Amygdala (tissue), 56 donors: ENCODE data around the gene MMP20.

Experiments used
- DNase-seq, 56 donors: peaks; one replicate each; lab custom pipeline; 2025; lab: John Stamatoyannopoulos, UW

Gene MMP20

GRCh38 chr11:102564110-102564509 is 61.0 kb downstream of the MMP20 start:
- no peak for DNase-seq

- DNase-seq: no peak
These were observed 63.5 kb downstream of the MMP20 start for GRCh38 chr11:102561636-102562035.

DNA sequence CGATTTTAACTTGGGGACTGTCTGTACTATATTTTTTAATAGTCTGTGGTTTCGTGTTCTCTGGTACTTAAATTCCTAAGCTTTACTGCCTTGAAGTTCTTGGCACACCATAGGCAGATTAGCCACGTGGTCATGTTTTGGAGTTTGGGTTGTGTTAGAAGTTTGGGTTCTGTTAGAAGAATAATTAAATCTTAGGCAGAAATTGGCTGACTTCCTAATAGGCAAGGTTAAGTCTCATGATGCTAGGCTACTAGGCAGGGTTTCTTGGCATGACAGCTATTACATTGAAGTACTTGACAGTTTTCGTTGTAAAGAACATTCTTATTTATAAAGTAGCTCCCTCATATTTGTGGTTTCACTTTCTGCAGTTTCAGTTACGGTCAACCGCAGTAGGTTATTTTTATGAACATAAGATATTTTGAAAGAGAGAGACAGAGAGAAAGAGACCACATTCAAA is 64.5 kb downstream of the MMP20 start:
- peak in 6 of 56 donors; percentile 2 to 21 (median 6) for DNase-seq

- no peak for DNase-seq
These were observed 65.3 kb downstream of the MMP20 start for GRCh38 chr11:102559839-102560238.

DNA sequence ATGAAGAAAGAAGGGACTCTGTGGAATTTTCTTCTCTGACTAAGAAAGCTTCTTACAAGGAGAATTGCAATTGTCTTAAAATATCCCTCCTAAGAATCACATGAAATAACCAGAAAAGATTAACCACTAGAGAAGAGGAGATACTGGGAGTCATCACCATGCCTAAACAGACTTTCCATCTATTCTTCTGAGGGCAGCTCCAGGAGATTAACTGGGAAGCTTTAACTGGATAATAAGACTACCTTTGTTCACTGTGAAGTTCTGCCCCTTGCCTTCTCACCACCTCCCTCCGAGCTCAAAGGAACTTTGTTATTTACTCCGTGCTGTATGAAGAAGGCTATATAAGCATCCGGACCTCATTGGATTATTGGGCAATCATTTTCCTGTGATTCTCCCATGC is 70.0 kb downstream of the MMP20 start:
- DNase-seq: no peak

GRCh38 chr11:102553835-102554282 is 71.3 kb downstream of the MMP20 start:
- DNase-seq: no peak

GRCh38 chr11:102552447-102553194 is 72.5 kb downstream of the MMP20 start:
- no peak for DNase-seq

GRCh38 chr11:102552020-102552419 is 73.1 kb downstream of the MMP20 start:
- no peak for DNase-seq

DNA sequence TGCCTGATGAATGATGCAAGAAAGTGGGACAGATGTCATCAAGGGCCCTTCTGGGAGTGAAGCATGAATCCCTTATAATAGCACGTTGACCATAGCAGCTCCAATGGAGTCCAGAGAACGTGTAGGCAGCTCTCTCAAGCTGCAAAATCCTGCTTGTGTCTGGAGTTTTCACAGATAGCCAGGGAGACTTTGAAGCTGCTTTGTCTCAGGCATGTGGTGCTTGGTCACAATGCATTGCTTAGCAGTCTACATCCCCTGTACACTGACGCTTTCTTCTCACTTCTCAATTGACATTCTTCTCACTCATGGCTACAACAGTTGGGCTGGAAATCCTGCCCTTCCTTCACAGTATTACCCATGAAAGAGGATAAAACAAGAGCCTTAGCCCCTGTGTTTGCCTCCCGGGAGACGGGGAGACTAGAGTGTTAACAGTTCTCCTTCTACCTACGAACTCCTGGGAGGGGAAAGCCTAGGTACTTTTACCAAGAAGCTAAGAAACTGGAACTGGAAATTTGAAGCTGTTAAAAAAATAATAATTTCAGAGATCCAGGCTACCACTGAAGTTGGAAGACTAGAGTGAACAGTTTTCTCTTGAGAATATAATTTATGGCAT is 73.9 kb downstream of the MMP20 start:
- DNase-seq: peak in 1 of 56 donors; percentile 7

- no peak for DNase-seq
These were observed 78.1 kb downstream of the MMP20 start for GRCh38 chr11:102546923-102547471.

- no peak for DNase-seq
These were observed 78.7 kb downstream of the MMP20 start for GRCh38 chr11:102546427-102546826.

DNA sequence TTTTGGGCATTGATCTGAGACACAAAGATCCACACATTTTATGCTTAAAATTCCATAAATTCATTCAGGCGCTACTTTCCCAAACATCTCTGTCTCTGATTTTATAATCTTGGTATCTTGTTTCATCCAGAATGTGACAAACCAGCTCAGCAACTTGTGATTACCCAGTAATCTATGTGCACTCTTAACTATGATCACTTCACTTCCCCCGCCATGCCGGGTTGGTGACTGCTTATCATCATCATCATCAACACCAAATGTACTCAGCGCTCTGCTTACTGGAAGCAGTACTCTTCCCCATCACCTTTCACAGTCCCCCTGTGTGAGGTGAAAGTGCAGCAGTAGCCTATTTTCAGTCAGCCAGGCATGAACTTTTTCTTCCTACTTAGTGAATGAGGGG is 79.4 kb downstream of the MMP20 start:
- DNase-seq: no peak

DNA sequence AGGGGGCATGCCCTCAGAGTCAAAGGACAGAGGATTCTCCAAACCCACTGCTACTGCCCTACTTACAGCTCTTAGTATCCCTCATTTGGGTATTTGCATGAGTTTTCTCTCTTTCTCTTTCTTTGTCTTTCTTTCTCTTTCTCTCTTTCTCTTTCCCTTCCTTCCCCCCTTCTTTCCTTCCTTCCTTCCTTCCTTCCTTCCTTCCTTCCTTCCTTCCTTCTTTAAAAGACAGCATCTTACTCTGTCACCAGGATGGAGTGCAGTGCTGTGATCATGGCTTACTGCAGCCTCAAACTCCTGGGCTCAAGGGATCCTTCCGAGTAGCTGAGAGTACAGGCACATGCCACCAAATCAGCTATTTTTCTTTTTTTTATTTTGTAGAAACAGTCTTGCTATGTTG is 80.5 kb downstream of the MMP20 start:
- no peak for DNase-seq

- no peak for DNase-seq
These were observed 85.6 kb downstream of the MMP20 start for GRCh38 chr11:102539567-102539966.

DNA sequence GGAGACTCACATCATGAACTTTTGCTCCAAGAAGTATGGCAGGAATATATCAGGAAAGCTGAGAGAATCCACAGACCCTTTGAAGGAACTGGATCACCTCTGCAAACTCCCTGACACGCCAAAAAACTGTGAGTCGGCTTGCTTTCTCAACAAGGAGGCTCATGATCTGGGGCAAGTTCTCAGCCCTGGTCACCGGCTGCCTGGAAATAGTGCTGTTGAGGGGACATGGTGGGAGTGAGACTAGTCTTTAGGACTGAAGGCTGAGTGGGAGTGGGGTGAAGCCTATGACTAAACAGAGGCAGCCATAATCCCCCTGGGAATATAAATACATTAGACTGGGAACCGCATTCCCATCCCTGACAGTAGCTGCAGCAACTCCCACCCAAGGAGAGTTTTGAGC is 86.2 kb downstream of the MMP20 start:
- no peak for DNase-seq

DNA sequence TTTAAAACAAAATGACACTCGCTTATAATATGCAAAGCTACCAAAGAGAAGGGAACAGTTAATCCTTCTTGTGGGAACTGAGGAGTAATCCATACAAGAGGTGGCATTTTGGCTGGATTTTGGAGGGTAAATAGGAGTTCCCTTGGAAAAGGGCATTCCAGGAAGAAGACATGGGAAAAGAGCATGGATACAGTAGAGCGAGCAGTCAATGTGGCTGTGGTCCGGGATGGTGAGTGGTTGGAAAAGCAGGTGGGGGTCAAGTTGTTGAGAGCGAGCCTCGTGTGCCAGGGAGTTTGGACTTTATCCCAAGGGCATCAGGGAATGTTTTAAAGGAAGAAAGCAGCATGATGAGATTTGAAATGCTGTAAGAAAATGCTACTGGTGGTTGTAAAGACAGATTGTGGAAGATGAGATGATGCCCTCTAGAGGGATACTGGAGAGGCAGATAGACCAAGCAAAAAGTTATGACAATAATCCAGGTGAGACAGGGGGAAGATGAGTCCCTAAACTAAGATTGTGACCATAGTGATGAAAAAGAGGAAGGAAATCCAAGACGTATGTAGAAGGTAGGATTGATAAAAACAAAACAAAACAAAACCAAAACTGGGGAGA is 90.8 kb downstream of the MMP20 start:
- DNase-seq: no peak

DNA sequence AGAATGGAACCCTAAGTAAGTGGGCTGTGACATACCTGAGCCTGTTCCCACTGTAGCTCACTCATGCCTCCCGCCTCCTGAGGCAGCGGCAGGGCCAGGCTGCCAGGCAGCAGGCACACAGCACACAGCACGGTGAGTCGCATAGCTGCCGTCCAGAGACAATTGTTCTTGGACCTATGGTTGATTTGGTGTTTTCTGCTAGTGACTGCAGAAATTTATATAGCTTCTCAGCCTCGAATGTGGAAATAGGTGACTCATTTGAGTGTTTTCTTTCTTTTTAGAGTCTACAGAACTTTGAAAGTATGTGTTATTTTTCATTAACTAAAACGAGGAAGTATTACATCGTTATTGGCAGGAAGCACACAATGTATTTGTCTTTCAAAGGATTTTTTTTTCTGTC is 94.6 kb downstream of the MMP20 start, which contains the start of gene MMP7:
MMP7 (minus strand) TSS at position 190 of the 400 bp plus-strand sequence; CDS start at position 143, 47 bp downstream.
- DNase-seq: peak in 1 of 56 donors; percentile 0

DNA sequence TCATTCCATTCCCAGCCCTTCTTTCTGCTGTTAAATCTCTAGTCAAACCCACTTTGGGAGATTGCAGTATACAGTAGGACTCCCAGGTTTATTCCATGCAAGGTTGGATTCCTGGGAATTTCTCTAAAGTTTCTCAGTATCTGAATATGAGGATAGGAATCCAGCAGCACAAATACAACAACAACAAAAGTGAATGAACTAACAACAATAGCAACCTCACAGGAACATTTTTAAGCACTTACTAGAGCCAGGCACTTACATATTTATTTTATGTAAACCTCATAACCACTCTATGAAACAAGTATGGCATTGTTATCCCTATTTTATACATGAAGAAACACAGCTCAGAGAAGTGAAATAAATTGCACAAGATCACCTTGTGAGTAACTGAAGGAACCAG is 96.5 kb downstream of the MMP20 start:
- no peak for DNase-seq

DNA sequence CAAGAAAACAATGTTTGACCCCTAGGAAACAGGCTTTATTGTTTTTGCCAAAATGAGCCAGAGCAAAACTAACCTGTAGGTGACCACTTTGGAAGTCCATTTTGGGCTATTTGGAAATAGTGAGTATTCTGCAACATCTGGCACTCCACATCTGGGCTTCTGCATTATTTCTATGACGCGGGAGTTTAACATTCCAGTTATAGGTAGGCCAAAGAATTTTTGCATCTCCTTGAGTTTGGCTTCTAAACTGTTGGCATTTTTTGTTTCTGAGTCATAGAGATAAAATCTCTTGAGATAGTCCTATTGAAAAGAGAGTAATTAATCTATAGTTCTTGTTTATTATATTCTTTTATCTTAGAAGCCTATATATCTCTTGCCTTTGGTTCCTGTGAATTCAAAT is 97.4 kb downstream of the MMP20 start:
- no peak for DNase-seq

GRCh38 chr11:102527041-102527440 is 98.1 kb downstream of the MMP20 start:
- no peak for DNase-seq
